Stimulated activated CD8-positive, alpha-beta memory T cell treated with anti-CD3 and anti-CD28 coated beads, Interleukin-7, amount 100 ng/mL, for 1 hour (primary cell): ENCODE measurements around the gene CTIF.

Experiments
- DNase-seq, 2 donors: peaks; one replicate each; pipeline ENCODE4 v3.0.0-alpha.2; 2020; ENCODE audit warnings: low read depth in 2 of 2

CTIF gene

GRCh38 chr18:48817021-48817461, 278.2 kb downstream of the CTIF start:
- DNase-seq = no peak

- DNase-seq = no peak
Measured at GRCh38 chr18:48818329-48819254, 279.8 kb downstream of the CTIF start.

DNA sequence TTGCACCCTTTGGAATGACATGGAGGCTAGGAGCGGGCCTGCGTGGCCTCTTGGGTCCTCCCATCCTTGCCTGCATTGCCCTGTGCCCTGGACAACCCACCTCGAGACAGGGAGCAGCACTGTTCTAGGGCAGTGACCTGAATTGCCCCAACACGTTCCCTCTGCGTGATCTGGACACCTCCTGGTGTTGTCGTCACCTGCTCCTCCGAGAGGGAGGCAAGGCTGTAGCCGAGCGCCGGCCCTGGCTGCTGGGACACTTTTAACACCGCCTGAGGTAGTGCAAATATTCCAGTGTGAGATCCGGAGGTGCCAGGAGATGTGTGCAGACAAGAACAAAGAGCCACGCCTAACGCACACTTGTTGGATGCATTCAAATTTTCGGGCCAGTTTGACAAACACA, 280.4 kb downstream of the CTIF start:
- DNase-seq = no peak

- no peak for DNase-seq
Measured at GRCh38 chr18:48819781-48820482, 281.1 kb downstream of the CTIF start.

DNA sequence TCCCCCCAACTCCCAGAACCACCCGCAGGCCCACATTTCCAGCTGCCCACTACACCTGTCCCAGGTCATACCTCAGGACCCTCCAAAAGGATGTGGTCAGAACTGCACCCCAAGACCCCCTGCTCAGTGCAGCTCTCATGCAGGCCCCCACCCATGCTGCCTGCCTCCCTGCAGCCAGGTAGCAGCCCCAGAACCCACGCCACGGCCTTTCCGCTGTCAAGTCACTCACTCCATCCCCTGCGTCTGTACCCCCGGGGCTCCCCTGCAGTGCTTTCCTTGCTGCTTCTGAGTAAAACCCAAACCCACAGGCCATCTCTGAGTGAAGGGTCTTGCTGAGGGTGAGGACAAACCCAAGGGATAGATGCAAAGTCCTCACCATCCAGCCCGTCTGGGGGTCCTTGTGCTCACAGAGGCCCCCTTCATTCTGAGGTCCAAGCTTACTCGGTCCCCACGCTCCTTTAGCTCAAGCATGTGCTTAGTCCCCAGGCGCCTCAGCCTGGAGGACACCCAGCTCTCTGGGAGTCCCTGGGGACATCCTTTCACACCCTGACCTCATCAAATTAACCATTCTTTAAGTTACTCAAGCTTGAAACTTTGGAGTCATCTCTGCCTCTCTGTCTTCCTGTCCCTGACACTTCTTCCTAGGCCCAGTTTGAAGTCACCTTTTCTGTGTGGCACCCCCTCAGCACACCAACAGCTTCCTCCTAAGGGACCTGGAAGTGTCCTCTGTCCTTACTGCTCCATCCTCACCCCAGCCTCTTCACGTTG, 281.8 kb downstream of the CTIF start:
- DNase-seq = no peak

DNA sequence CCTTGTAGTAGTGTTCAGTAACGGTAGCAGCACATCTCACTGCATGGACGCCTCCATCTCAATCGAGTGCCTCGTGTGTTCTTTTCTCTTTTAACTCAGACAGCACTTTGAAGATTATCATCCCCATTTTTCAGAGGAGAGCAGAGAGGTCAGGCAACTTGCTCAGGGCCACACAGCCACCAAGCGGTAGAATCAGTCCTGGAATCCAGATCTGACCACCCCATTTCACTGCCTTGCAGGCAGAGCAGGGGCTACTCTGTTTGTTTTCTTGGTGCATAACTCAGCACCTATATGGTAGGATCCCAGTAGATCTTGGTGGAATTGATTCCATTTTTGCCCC, 282.4 kb downstream of the CTIF start:
- DNase-seq = no peak

DNA sequence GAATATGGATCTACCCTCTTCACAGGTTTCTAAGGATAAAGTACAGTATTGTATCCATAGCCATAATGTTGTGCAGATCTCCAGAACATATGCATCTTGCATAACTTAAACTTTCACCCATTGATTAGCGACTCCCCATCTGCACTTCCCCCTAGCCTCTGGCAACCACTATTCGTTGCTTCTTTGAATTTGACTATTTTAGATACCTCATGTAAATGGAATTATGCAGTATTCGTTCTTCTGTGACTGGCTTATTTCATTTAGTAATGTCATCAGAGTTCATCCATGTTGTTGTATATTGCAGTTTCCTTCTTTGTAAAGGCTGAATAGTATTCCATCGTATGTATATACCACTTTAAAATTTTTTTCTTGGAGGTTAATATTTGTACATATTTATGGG, 283.0 kb downstream of the CTIF start:
- DNase-seq = no peak

DNA sequence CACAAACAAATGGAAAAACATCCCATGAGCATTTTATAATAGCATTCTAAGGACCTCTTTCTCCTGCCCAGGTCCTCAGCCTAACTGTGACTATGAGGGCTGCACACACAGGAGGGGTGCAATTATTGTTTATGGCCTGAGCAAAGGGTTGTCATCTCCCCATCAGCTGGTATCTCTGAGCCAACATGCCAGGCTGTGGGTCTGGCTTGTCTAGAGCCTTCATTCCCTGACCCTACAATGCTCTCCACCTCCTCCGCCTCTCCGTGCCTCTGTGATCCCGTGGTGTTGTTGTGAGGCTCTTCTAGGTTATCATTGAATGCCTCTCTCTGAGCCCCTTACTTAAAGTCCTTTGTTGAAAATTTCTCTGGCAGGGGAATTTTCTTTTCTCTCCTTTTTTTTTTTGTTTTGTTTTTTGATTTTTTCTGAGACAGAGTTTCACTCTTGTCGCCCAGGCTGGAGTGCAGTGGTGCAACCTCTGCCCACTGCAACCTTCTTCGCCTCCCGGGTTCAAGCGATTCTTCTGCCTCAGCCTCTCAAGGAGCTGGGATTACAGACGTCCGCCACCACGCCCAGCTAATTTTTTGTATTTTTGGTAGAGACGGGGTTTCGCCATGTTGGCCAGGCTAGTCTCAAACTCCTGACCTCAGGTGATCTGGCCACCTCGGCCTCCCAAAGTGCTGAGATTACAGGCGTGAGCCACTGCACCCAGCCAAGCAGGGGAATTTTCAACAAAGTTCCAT, 285.6 kb downstream of the CTIF start:
- no peak for DNase-seq

GRCh38 chr18:48825101-48825745, 286.4 kb downstream of the CTIF start:
- no peak for DNase-seq

GRCh38 chr18:48826271-48826670, 287.4 kb downstream of the CTIF start:
- DNase-seq = no peak

- no peak for DNase-seq
Measured at GRCh38 chr18:48826806-48827205, 288.0 kb downstream of the CTIF start.

GRCh38 chr18:48827291-48828193, 288.7 kb downstream of the CTIF start:
- DNase-seq = no peak

DNA sequence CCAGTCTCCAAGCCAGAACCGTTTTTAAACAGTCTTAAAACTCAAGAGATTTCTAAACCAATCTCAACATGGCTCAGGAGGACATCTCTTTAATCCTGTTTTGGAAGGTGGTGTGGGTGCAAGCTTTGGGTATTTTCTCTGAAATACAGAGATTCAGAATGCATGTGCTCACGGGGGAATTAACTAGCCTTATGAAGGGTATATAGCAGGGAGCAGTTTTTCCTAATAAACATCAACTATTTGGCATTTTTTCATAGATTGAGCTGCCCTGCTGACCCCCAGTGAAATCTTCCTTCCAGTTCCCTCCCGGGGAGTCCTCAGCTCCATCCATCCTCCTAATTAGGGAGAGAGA, 289.3 kb downstream of the CTIF start:
- no peak for DNase-seq

DNA sequence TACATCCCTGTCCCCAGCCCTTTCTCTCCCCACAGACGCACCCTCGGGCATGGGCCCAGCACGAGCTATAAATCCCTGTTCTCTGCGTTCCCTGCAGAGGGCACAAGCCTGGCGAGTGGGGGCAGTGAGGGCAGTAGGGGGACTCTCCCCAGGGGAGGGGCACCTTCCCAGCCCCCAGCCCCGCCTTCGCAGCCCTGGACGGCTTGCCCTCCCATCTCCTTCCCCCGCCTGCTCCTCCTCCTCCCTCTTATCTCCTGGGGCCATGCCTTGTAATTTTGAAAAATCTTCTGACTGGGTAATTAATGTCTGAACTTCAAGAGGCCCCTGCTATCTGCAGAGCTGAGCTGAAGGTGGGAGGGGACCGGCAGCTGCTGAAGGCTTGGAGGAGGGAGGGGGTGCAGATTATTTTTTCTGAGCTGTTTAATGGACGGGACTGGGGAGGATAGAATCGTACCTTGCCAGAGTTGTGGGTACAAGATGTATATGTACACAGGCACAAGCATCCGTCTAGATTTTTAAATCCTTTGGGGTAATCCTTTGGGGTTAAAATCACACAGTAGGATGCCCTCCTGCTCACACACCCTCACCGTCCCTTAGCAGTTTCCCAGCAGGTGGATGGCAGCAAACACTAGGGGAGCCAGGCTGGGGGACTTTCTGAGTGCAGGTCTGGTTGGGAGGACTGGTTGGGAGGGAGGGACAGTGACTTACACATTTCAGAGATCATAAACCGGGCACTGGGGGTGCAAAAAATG, 290.0 kb downstream of the CTIF start:
- DNase-seq = no peak

DNA sequence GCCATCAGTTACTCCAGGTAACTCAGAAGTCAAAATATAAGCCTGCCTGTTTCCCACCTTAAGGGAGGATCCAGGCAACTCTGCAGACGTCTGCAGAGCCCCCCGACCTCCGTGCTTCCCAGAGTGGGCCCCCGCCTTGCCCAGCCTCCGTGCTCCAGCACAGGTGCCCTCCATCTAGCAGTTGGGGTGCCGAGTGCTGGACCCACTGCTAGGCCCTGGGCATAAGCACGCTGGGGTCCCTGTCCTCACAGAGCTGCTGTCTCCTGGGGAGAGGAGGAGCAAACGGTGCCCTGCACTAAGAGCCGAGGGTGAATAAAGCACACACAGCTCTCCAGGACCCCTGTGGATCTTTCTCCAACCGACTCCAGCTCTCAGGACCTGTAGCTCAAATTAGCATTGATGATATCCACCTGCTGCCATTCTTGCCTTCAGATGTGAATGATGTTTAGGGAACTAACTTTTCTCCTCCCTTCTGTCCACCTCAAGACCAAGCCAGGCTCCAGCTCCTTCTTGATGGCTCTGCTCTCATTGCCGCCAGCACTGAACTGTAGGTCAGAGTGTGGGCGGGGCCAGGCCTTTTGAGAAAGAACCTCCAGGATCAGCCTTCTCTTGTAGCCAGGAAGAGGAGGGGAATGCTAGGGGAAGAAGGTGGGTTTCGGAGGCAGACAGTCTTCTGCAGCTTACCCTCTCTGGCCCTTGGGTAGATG, 290.8 kb downstream of the CTIF start:
- DNase-seq = no peak

- no peak for DNase-seq
Measured at GRCh38 chr18:48831113-48831759, 292.4 kb downstream of the CTIF start.

DNA sequence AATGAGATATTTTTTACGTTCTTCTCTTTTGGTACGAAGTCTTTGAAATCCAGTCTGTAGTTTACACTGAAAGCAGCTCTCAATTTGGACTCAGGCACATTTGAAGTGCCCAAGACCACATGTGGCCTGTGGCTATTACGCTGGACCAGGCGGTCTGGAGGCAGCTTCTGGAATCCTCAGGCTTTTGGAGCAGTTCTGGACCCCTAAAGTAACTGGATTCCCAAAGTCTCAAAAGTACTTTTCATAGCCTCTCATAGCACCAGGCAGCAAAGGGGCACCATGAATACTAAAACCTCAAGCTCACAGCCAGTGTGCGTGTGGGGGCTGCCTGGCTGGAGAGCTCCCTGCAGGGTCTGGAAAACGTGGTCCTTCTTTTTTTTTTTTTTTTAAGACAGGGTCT, 293.0 kb downstream of the CTIF start:
- no peak for DNase-seq

DNA sequence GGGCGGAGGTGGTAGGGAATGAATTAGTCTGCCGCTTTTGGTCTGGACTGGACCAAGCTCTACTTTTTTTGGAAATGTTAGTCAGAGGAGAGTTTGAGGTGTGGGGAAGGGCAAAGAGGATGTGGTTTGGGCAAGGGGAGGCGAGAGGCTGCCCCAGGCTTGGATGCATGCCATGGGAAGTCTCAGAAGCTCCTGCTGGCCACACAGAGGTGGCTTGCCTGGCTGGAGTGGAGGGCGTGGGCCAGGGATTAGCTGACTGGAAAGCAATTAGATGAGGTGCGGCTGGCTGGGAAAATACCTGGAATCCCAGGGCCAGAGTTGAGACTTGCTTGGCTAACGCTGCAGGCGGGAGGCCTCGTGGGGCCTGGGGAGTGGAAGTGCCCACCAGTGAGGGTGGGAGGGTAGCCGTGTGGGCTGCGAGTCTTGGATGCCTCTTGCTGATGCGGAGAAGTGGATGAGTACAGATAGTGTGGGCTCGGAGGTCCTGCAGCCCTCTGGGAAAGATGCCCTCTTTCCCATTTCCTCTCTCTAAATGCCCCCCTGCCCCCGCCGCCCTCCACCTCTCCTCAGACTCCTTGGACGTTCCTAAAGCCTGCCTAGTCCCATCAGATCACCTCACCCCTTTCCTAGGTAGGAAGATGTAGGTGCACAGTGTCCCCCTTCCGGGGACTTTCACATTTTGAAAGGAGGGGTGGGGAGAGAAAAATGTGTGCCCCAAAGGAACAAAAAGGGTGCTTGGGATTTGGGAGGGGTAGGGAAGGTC, 294.3 kb downstream of the CTIF start:
- DNase-seq = no peak
